Hematopoietic multipotent progenitor cell treated with erythropoietin and hydrocortisone succinate and interleukin-3 and kit ligand, for 6 days (in vitro differentiated cells): ENCODE results near the gene CENPF.
"Not testable (repeated sequence)": the region's sequence is repeated elsewhere in the genome, so short reads cannot be mapped to it uniquely, and the experiment has no call there.

Source experiments
- DNase-seq: peaks from one replicate; pipeline ENCODE4 v3.0.0-alpha.2; 2015

The CENPF gene

GRCh38 chr1:214664651-214665433 lies 61.8 kb downstream of the CENPF start:
- no peak for DNase-seq

- DNase-seq: no peak
These were observed 62.7 kb downstream of the CENPF start for GRCh38 chr1:214665606-214666110.

DNA sequence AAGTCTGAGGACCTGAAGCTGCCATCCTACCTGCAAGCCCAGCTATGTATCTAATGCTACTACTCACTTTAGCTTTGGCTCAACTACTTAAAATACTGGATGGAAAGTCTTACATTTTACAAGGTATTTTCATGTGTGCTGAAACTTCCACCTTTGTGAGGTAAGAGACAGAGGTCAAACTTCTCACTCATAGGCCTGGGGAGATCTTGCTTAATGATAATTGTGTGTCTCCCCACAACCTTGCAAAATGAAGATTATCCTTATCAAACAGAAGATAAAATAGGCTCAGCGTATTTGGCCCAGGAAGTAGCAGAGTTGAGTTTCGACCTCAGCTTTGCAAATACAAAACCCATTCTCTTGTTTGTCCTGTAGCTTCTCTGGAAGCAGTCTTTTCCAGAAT lies 63.7 kb downstream of the CENPF start:
- DNase-seq: peak; percentile 38

GRCh38 chr1:214670098-214670497 lies 67.1 kb downstream of the CENPF start:
- peak; percentile 12 for DNase-seq

GRCh38 chr1:214673029-214673428 lies 70.0 kb downstream of the CENPF start:
- not testable (repeated sequence) for DNase-seq

GRCh38 chr1:214673576-214673975 lies 70.6 kb downstream of the CENPF start:
- no peak for DNase-seq

DNA sequence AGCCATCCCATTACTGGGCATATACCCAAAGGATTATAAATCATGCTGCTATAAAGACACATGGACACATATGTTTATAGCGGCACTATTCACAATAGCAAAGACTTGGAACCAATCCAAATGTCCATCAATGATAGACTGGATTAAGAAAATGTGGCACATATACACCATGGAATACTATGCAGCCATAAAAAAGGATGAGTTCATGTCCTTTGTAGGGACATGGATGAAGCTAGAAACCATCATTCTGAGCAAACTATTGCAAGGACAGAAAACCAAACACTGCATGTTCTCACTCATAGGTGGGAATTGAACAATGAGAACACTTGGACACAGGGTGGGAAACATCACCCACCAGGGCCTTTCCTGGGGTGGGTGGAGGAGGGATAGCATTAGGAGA lies 72.5 kb downstream of the CENPF start:
- DNase-seq: not testable (repeated sequence)

GRCh38 chr1:214676747-214677146 lies 73.8 kb downstream of the CENPF start:
- no peak for DNase-seq

DNA sequence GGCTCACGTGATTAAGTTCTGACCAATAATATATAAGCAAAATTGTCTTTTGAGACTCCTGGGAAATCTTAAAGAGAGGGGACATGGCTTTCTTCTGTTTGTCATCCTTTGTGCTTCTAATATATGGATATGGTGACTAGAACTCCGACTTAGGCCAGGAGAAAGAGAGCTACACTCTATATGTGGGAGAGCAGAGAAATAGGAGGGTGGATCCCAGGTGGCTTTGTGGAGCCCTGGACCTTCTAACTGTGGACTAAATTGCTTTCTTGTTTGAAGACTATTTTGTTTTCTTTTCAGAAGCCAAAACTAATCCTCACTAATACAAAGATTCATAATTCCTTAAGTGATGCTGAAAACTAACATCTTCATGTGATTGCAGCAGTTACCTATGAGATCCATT lies 75.0 kb downstream of the CENPF start:
- no peak for DNase-seq

- DNase-seq: no peak
These were observed 75.4 kb downstream of the CENPF start for GRCh38 chr1:214678386-214678785.

- no peak for DNase-seq
These were observed 80.6 kb downstream of the CENPF start for GRCh38 chr1:214683621-214684020.

DNA sequence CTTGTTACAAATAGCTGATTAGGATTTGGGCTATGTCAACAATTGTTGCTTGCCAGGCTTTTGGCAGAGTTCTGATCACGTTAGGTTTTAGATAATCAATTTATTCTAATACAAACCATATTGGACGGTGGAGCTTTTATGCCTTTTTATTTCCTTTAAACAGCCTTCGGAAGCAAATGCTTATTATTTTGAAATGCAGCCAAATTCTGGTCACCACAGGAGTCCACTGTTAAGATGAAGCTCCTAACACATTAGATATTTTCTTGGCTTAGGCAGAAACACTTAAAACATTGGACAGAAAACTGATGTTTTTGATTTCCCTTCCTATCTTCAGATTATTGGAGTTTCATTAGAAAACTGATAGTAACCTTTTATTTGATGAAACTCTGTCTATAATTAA lies 82.9 kb downstream of the CENPF start:
- DNase-seq: no peak

- DNase-seq: no peak
These were observed 83.5 kb downstream of the CENPF start for GRCh38 chr1:214686497-214686896.

GRCh38 chr1:214688891-214689290 lies 85.9 kb downstream of the CENPF start:
- DNase-seq: no peak

- no peak for DNase-seq
These were observed 91.8 kb downstream of the CENPF start for GRCh38 chr1:214694769-214695168.

- no peak for DNase-seq
These were observed 95.6 kb downstream of the CENPF start for GRCh38 chr1:214698559-214698958.

- no peak for DNase-seq
These were observed 97.4 kb downstream of the CENPF start for GRCh38 chr1:214700437-214700836.

DNA sequence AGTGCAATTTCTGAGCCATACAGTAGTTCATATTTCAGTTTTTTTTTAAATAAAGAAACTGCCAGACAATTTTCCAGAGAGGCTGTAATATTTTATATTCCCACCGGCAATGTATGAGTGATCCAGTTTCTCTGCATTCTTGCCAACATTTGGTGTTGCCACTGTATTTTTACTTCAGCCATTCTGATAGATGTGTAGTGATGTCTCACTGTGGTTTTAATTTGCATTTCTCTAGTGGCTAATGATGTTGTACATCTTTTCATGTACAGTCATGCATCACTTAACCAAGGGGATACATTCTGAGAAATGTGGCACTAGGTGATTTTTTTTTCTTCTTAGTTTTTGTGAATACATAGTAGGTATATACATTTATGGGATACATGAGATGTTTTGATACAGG lies 99.6 kb downstream of the CENPF start:
- no peak for DNase-seq

DNA sequence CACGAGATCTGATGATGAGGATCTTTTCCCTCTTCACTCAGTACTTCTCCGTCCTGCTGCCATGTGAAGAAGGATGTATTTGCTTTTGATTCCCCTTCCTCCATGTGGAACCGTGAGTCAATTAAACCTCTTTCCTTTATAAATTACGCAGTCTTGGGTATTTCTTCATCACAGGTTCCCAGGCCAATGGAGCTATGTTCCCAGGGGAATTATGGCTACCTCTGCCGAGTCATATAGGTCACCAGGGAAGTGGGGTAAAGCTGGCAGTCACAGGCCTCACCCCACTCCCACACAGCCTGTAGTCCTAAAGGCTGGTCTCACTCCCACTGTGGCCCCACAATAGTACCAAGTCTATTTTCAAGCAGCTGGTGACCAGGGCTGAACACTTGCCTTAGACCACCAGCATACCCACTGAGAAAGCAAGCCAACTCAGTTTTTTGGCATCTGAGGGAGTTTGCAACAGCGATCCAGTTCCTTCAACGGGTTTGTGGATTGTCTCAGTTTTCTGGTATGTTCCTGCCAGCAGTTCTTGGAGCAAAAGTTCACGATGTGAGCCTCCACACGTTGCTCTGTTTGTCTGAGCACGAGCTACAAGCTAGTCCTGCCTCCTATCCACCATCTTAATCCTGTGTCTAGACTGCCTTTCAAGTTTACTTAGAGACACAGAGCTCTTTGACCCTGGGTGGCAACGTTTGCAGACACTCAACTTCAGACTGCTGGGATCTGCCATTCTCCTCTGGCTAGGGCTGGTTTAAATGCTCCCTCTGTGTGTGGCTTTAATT lies 104.5 kb downstream of the CENPF start:
- DNase-seq: no peak

DNA sequence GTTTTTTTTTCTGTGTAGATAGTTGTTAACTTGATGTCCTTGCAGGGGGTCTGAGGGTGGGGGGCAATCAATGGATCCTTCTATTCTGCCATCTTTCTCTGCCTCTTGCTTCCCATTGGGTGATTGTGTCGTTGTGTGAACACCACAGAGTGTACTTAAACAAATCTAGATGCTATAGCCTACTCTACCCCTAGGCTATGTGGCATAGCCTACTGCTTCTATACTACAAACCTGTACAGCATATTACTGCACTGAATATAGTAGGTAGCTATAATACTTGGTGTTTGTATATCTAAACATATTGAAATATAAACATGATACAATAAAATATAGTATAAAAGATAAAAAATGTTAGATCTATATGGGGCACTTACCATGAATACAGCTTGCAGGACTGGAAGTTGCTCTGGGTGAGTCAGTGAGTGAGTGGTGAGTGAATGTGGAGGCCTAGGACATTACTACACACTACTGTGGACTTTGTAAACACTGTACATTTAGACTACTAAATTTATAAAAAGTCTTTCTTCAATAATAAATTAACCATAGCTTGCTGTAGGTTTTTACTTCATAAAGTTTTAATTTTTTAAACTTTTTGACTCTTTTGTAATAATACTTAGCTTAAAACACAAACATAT lies 105.4 kb downstream of the CENPF start:
- DNase-seq: no peak

DNA sequence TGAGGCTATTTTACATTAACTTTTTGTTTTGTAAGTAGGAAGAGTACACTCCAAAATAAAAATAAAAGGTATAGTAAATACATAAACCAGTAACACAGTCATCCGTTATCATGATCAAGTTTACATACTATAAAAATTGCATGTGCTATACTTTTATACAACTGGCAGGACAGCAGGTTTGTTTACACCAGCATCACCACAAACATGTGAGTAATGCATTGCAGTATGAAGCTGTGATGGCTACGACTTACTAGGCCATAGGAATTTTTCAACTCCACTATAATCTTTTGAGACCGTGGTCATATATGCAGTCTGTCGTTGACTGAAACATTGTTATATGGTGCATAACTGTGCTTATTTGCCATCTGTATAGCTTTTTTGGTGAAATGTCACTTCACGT lies 106.2 kb downstream of the CENPF start:
- no peak for DNase-seq

DNA sequence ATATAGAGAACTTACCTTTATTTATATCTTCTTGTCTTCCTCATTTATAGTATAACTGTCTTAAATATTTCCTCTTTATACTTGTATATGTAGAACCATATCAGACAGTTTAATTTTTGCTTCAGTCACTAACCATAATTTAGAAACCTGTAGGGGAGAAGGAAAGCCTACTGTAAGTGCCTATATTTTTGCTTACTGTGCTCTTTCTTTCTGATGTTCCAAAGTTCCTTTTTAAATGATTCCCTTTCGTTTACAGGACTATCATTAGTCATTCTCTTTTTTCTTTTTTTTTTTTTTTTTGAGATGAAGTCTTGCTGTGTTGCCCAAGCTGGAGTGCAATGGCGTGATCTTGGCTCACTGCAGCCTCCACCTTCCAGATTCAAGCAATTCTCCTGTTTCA lies 109.7 kb downstream of the CENPF start:
- DNase-seq: no peak
